ENCODE measurements around the gene RAX2. TPM values are rescaled to one million over a fixed set of nuclear protein-coding genes. Genes with fewer than 3 reads are reported as not detected.

RAX2 gene
- total and polyA plus RNA-seq, 9 of the 15 experiments (the other 6 are each of a cell fraction or from before 2014, with no cell fraction given), result not detected

- no peaks in the 10 kb centered on the region for H3K79me2 ChIP-seq (ENCODE audit: control insufficient read depth, insufficient read depth, low read length)
- H2AFZ ChIP-seq (ENCODE audit: low read depth, low read length), result no peak overlapping the region
- H3K4me2 ChIP-seq (ENCODE audit: insufficient read depth, low read length), result no peak overlapping the region
- BruUV-seq (replicated peaks), result no TSS peak
- no peak for ATAC-seq
- H3K9me3 ChIP-seq (replicated peaks; ENCODE audit: control insufficient read depth, insufficient read depth, low read depth, low read length), result no peaks in the 10 kb centered on the region
- H3K27me3 ChIP-seq (ENCODE audit: control insufficient read depth in 2 of 2, insufficient read depth in 2 of 2, low read length in 2 of 2), result no peaks in the 10 kb centered on the region
- in situ Hi-C loops (cut with MboI), result no loop called here
- 87% methylated on average over 2 of the region's 2 CpGs for WGBS (ENCODE audit: insufficient coverage, low coverage, missing lambda C conversion rate)
- FAIRE-seq, result no peak
- POLR2A ChIA-PET, result interaction anchor here (1.3 to 1.6 kb wide), 2 partner anchors 9 to 12 kb away, joined by 3 to 10 read pairs; partner anchors contain the start of gene MRPL54
- H3K9ac ChIP-seq (ENCODE audit: insufficient read depth in 1 of 2, low read depth in 2 of 2, low read length in 2 of 2), result no peak overlapping the region
- no peak for DNase-seq (ENCODE audit: extremely low read depth in 1 of 4, low spot score in 3 of 4)
- intact Hi-C loops (cut with micrococcal nuclease), result no loop called here
- no peak overlapping the region for H3K4me3 ChIP-seq
- CTCF ChIA-PET (ENCODE audit: low intra/inter-chr PET ratio), result no interaction called here
- peaks cover 14% of the 10 kb centered on the region; the same call in 1 of the 3 replicates for H3K36me3 ChIP-seq (ENCODE audit: control insufficient read depth, insufficient read depth, low read length)
- H3K27ac ChIP-seq (ENCODE audit: extremely low read depth, low read depth, low read length), result no peak overlapping the region
- H4K20me1 ChIP-seq (replicated peaks; ENCODE audit: control insufficient read depth, insufficient read depth, low read length), result no peaks in the 10 kb centered on the region
- H3K4me1 ChIP-seq (replicated peaks in 1 of 2; ENCODE audit: control insufficient read depth in 2 of 2, insufficient read depth in 2 of 2, low read length in 2 of 2), result peaks cover 0 to 23% of the 10 kb centered on the region in 2 experiments; a peak in 2 of 5 replicates
- H3K9me1 ChIP-seq (ENCODE audit: control insufficient read depth, insufficient read depth, low read length), result no peaks in the 10 kb centered on the region
- TF ChIP-seq MXD1 (CRISPR knock-in tag; IDR thresholded peaks at IDR 0.05; ENCODE audit: borderline replicate concordance, poor library complexity, severe bottlenecking) (no peak), HNRNPK (IDR thresholded peaks at IDR 0.05; ENCODE audit: low read depth, low read length, poor library complexity, severe bottlenecking) (no peak), ZNF140 (CRISPR knock-in tag; IDR thresholded peaks at IDR 0.05) (no peak), RNF219 (CRISPR knock-in tag; IDR thresholded peaks at IDR 0.05) (no peak), SMAD1 (IDR thresholded peaks at IDR 0.05; ENCODE audit: low read depth, low read length, partially characterized antibody) (no peak), MAFK (IDR thresholded peaks at IDR 0.05; ENCODE audit: low read length) (no peak), JUNB (CRISPR knock-in tag; conservative IDR thresholded peaks at IDR 0.05) (no peak), HNRNPH1 (optimal IDR thresholded peaks at IDR 0.05; ENCODE audit: low read depth, low read length) (no peak), ZMIZ1 (IDR thresholded peaks at IDR 0.05; ENCODE audit: low read depth in 2 of 2, low read length in 2 of 2) (no peak), FOSL1 (tag; conservative IDR thresholded peaks at IDR 0.05) (no peak), ZNF511 (CRISPR knock-in tag; IDR thresholded peaks at IDR 0.05) (no peak)
These were observed 21.8 kb downstream of the RAX2 start for GRCh38 chr19:3750211-3750610.

Data from K562 (cell line).